GM21367 (cell line): ENCODE data around the gene DSEL.

Experiments used
- ATAC-seq: cut with Tn5 transposase; IDR thresholded peaks from one replicate; pipeline ENCODE4 v1.9.1; 2021; ENCODE audit not compliant: unreplicated experiment

The DSEL gene

DNA sequence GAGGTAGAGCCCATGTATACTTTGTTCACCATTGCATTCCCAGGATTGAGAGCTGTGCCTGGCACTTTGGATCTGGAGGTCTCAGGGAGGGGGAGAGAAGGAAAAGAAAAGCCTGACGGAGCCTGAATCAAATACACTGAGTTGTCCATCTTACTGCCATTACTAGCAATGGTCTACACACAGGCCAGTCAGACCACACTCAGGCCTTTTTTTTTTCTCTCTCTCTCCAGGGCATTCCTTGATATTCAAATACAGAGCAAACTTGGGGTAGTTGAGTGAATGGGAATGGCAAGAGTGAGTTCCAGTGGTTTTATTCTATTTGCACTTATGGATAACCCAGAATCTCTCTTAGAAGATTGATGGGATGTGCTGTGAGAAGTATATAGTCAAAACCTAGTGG lies 11.8 kb downstream of the DSEL start:
- ATAC-seq, result no peak

DNA sequence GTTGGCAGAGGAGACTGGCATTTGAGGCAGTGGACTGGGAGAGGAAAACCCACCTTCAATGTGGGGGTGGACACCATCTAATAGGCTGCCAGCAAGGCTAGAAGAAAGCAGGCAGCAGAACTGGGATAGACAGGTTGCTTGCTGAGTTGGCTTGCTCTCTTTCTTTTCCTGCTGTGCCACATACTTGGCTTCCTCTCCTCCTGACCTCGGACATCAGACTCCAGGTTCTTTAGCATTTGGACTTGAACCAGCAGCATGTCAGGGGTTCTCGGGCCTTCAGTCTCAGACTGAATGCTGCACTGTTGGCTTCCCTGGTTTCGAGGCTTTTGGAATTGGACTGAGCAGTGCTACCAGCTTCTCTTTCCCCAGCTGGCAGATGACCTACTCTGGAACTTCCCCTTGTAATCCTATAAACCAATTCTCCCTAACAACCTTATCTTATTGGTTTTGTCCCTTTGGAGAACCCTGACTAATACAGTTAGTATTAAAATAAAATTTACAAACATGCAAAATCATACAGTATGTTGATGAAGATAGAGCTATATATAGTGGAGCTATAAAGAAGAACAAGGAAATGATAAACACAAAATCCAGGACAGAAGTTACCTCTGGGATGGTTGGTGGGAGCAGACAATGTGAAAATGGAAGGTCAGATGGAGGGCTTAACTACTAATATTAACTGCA lies 15.9 kb downstream of the DSEL start:
- no peak for ATAC-seq

DNA sequence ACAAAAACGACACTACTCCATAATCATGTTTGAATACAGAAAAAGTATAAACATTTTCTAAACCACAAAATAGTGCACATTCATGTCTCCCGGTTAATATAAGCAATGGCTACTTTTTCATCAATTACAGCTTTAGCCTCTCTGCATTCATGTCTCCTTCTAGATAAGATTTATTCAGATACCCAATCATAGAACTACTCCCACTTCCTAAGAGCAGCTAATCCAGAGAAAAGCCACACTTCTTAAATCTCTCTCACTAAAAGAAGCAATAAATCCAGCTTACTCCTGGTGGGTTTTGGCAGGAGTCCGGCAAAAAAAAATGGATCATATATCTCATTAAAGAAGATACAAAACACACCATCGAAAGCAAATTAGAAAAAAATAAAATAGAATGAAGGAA lies 20.1 kb downstream of the DSEL start:
- no peak for ATAC-seq

DNA sequence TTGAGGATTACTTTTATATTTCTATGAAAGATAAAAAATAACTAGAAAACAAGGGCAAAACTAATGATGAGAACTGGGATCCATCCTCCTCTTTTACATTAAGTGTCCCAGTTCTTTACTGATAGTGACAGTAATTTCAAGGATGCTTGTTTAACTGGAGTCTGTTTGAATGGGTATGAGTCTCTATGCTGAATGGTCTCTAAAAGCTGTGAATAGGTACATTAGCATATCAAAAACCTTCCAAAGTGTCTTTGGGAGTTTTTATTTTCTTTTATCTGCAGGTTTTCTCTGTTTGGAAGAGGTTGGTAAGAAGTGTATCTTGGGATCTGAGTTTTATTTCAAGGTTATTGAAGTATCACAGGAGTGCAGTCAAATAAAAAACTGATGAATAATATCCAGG lies 30.0 kb downstream of the DSEL start:
- no peak for ATAC-seq

DNA sequence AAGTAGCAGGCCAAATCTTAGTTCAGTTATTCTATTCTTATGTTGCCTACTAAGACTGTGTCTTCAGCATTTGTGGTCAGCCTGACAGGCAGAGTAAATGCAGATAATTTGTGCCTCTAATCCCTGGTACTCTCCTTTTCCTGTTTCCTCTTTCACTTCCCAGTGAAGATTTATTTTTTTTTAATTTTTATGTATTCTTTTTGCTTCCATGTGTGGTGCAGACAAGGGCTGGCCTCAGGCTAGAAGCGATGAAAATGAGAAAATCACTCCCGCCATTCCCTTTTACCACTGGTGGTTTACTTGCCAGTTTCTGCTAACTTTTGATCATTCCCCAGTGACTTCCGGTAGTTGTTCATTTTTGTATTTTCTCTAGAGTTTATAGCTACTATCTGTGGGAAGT lies 30.9 kb downstream of the DSEL start:
- no peak for ATAC-seq

DNA sequence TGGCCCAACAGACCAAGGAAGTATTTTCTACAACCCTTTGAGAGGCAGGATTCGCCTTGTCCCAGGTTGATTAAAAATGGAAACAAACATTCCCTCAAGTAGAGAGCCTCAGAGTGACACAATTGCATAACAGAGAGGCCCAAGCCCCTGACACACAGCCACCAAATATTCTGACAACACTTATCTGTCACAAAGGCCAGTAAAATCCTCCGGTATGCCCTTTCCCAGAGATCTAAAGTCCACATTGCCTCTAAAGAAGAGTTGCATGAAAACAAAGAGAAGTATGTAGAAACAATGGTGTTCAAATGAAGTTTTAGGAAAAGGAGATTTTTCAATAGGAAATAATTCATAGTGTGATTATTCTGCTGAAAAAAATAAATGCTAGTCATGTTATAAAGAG lies 32.1 kb downstream of the DSEL start:
- no peak for ATAC-seq

DNA sequence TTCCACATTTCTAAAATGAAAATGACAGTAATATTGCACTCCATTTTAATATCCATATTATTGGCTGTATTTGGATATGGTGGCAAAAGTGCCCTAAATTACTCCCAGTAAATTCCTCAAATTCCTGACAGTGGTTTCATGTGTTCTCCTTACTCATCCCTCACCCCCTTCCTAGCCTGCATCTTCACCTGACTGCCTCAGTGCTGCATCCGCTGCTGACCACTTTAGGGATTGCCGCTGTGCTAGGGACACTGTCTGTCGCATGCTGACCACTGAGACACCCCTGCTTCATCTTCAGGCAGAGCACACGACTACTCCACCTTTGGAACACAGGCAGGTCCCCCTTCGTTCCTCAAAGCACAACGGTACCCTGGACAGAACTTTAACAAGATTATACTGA lies 32.6 kb downstream of the DSEL start:
- no peak for ATAC-seq

DNA sequence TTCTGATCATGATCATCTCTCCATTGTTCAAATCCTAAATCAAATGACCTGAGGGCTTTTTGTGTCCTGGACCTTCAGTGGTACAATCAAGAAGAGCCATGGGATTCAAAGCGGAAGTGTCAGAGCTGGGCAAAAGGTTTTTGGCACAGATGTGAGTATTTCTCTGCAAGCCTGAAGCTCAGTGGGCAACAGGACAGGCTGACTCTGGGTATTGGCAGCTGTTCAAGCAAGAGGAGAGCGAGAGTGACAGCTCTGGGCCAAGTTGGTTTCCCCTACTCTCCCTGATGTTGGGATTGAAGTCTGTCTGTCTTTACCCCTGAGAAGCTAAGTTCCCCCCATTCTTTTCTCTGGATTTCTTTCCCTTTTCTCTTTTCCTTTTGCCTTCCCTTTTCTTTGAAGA lies 33.3 kb downstream of the DSEL start:
- no peak for ATAC-seq

DNA sequence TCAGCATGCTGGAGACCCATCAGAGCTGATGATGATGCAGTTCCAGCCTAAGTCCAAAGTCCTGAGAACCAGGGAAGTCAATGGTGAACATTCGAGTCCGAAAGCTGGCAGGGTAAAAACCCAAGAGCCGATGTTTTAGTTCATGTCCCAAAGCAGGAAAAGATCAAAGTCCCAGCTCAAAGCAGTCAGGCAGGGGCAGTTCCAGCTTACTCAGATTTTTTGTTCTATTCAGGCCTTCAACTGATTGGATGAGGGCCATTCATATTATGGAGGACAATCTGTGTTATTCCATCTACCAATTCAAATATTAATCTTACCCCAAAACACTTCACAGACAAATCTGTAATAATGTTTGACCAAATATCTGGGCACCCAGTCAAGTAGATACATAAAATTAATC lies 38.3 kb downstream of the DSEL start:
- no peak for ATAC-seq

DNA sequence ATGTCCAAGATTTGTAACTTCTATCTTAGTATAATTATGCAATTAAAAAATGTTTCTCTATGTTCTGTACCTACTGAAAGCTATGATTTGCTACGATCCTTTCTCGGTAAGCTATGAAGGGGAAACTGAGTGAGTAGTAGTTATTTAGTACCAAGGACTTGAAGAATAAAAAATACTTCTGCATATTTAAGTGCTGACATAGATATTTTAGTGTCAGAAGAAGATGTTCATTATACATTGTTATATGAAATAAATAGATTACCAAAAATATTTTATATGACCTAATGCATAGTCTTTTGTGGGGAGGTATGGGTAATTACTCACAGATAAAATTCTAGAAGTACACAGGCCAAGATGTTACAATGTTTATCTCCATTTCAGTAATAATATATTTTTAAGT lies 39.0 kb downstream of the DSEL start:
- ATAC-seq, result no peak

DNA sequence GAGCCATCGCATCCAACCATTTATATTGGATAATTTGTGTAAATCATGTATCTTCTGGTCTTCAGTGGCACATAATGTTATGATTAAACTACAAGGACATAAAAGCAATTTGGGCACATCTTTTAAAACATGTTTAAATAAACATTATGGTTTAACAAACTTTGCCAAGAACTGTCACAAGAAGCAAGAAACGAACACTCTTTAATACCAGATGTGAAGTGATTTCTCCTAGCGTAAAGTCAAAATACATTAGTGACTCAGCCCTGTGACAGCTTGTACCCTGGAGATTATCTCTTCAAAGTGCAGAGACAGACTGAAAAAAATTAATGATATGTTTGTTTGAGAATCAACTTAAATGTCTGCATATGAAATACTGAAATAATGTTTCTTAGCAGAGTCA lies 39.9 kb downstream of the DSEL start:
- ATAC-seq, result no peak

DNA sequence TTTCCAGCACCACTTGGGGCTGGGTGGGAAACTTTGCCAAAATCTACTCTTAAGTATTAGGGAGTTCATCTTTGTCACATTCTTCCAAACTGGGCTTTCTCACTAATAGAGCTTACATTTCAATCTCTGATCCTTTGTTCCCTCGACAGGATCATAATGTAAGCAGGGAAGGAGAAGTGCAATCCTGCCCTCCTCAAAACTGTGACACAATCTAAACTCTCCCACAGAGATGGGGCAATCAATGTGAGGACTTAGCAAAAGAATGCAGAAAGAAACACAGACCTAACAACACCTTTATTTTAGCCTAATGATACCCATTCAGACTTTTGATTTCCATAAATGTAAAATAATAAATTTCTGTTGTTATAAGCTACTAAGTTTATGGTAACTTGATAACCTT lies 40.8 kb downstream of the DSEL start:
- no peak for ATAC-seq

DNA sequence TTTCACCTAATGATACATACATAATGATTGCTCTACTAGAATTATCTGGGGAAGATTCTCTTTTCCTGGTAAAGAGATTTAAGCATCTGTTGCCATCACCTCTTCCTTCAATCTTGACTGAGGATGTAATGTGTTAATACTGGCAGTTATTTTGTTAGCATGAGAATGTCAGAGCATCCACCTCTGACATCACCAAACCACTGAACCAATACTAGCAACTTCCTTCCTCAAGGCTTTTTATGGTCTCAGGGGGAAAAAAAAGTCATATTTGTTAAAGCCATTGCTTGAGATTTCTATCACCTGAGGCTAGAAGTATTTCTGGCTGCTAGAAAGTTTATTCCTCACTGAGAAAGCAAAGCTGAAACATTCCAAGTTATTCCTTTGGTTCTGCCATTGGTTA lies 48.5 kb downstream of the DSEL start:
- ATAC-seq, result no peak

DNA sequence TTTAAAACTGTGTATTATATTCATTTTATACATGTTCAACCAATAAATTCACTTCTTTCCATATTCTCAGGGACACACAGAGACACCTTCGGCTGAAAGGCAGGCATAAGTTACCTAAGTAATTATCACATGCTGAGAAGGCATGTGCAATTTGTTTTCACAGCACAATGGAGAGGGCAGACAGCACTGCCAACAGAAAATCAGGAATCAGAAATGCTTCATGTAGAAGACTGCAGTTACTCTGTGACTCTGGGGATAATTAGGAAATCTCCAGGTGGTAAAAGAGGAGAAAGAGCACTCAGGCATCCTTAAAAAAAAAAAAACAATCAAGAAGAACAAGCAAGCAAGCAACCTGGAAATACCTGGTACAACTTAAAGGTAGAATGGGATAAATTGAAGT lies 49.3 kb downstream of the DSEL start:
- no peak for ATAC-seq

DNA sequence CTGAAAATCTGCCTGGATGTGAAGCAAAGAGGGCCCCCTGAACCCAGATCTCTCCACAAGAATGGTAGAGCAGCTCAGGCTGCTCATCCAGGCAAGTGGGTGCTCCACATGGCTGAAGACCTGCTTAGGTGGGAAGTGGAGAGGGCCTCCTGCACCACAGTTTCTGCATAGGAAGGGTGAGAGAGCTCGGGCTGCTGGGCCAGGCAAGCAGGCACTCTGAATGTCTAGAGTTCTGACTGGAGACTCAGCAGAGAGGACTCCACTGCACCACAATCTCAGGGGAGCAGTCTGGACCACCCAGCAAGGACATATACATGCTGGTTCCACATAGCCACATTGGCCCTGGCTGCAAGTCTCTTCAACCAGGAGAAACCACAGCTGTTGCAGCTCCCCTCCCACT lies 52.0 kb downstream of the DSEL start:
- ATAC-seq, result no peak

DNA sequence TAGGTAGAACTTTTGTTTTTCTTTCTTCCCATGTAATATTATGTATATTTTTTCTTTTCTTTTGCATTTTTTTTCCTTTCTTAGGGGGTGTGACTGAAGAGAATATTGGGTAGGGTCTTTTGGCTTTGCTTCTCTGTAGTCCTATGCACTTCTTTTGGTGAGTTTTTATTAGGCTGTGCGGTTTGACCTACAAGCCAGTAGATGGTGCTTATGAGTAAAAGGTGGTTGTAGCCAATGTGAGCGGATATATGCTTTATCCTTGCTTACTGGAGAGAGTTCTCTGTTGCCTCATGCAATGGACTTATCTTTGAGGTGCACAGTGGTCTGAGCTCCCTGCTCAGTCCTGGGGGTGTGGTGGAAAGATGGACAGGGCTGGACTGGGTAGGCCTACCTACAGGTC lies 52.7 kb downstream of the DSEL start:
- no peak for ATAC-seq

DNA sequence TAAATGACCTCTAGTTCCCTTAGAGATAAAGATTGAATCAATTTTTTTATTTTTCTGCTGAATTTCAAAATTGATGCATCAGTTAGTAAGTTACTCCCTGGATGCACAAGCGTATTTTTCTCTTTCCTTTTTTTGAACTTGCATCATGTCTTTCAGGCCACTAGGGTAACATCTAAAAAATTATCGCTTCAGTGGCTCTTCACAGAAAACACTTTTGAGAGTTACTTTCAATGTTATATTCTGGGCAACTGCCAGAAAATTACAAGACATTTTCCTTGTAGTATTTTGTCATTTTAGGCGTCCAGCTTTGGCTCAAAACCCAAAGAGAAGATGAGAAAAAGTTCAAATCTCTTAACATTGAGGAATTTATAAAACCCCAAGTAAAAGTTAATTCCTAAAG lies 59.8 kb downstream of the DSEL start:
- ATAC-seq, result no peak
